CD14-positive monocyte (primary cell): ENCODE measurements around the gene NR4A1. TPM values are rescaled to one million over a fixed set of nuclear protein-coding genes. Genes with fewer than 3 reads are reported as not detected.

Experiments
- DNase-seq, 3 donors: peaks; one replicate each; pipeline ENCODE4 v3.0.0-alpha.2; 2011 to 2022
- H2AFZ ChIP-seq: 2 replicates; pipeline ENCODE4 v1.6.0; 2012; ENCODE audit warnings: mild to moderate bottlenecking, low read depth, low read length, inconsistent platforms; ENCODE audit not compliant: insufficient read depth, poor library complexity, severe bottlenecking
- H3K27ac ChIP-seq, 2 donors: 1 replicate in 1 of 2; 2 replicates in 1 of 2; pipeline ENCODE4 v1.5.1; 2012 to 2013; ENCODE audit warnings: low read length in 2 of 2, control low read depth in 1 of 2, inconsistent platforms in 1 of 2, low read depth in 1 of 2, mild to moderate bottlenecking in 1 of 2
- H3K27me3 ChIP-seq, 2 donors: one replicate each; pipeline versions ENCODE4 v1.6.0 to v1.6.1; 2011 to 2013; ENCODE audit warnings: low read length in 2 of 2; ENCODE audit not compliant: control insufficient read depth in 2 of 2, insufficient read depth in 2 of 2
- H3K36me3 ChIP-seq, 2 donors: replicated peaks in 1 of 2; 1 replicate in 1 of 2; 2 replicates in 1 of 2; pipeline versions ENCODE4 v1.5.1 to v1.6.1; 2012 to 2013; ENCODE audit warnings: low read length in 2 of 2, control low read depth in 1 of 2, inconsistent platforms in 1 of 2, mild to moderate bottlenecking in 1 of 2; ENCODE audit not compliant: insufficient read depth in 2 of 2, control insufficient read depth in 1 of 2
- H3K4me1 ChIP-seq, 2 donors: 1 replicate in 1 of 2; 2 replicates in 1 of 2; pipeline versions ENCODE4 v1.5.1 to v1.6.1; 2012 to 2013; ENCODE audit warnings: low read length in 2 of 2, control low read depth in 1 of 2, inconsistent platforms in 1 of 2, mild to moderate bottlenecking in 1 of 2, moderate library complexity in 1 of 2; ENCODE audit not compliant: insufficient read depth in 2 of 2, control insufficient read depth in 1 of 2
- H3K4me2 ChIP-seq: replicated peaks from 2 replicates; pipeline ENCODE3; 2012; ENCODE audit warnings: low read length, moderate library complexity, mild to moderate bottlenecking; ENCODE audit not compliant: poor library complexity, severe bottlenecking; ENCODE audit errors: extremely low read depth
- H3K4me3 ChIP-seq, 3 experiments: fragments of 200-600 bp in 1 of 3; sonication (generic) in 1 of 3; replicated peaks in 1 of 3; 1 replicate in 2 of 3; 2 replicates in 1 of 3; pipeline ENCODE4 v1.5.1; 2011 to 2013; ENCODE audit warnings: low read length in 3 of 3, mild to moderate bottlenecking in 3 of 3, control low read depth in 2 of 3, low read depth in 2 of 3, inconsistent platforms in 1 of 3, moderate library complexity in 1 of 3
- H3K79me2 ChIP-seq: 2 replicates; pipeline ENCODE4 v1.6.0; 2012; ENCODE audit warnings: mild to moderate bottlenecking, control low read depth, inconsistent platforms, low read length, moderate library complexity; ENCODE audit not compliant: insufficient read depth
- H3K9ac ChIP-seq: 2 replicates; pipeline ENCODE4 v1.6.0; 2017; ENCODE audit warnings: low read length, mild to moderate bottlenecking; ENCODE audit not compliant: insufficient read depth, poor library complexity, severe bottlenecking
- H3K9me3 ChIP-seq, 2 donors: replicated peaks in 1 of 2; 1 replicate in 1 of 2; 2 replicates in 1 of 2; pipeline versions ENCODE4 v1.5.1 to v1.6.1; 2012 to 2013; ENCODE audit warnings: low read length in 2 of 2, control low read depth in 1 of 2; ENCODE audit not compliant: control insufficient read depth in 1 of 2, insufficient read depth in 1 of 2
- H4K20me1 ChIP-seq: 2 replicates; pipeline ENCODE4 v1.6.0; 2012; ENCODE audit warnings: mild to moderate bottlenecking, low read length, control low read depth, moderate library complexity; ENCODE audit not compliant: insufficient read depth
- H3K27ac Mint-ChIP-seq, 7 donors: one replicate each; pipeline ENCODE4 v1.8.0; 2020; ENCODE audit warnings: mild to moderate bottlenecking in 7 of 7, mixed read lengths in 7 of 7, moderate library complexity in 6 of 7, inconsistent platforms in 2 of 7
- H3K27me3 Mint-ChIP-seq, 3 donors: one replicate each; pipeline ENCODE4 v1.8.0; 2021 to 2022; ENCODE audit warnings: low read depth in 3 of 3, mild to moderate bottlenecking in 3 of 3, mixed read lengths in 3 of 3, moderate library complexity in 3 of 3, inconsistent platforms in 1 of 3
- H3K36me3 Mint-ChIP-seq, 2 donors: one replicate each; pipeline ENCODE4 v1.8.0; 2020; ENCODE audit warnings: mixed read lengths in 2 of 2, inconsistent platforms in 1 of 2, mild to moderate bottlenecking in 1 of 2
- H3K4me1 Mint-ChIP-seq: one replicate; pipeline ENCODE4 v1.8.0; 2020; ENCODE audit warnings: mild to moderate bottlenecking, mixed read lengths
- H3K4me3 Mint-ChIP-seq, 2 donors: one replicate each; pipeline ENCODE4 v1.8.0; 2020; ENCODE audit warnings: mild to moderate bottlenecking in 2 of 2, mixed read lengths in 2 of 2, moderate library complexity in 1 of 2
- H3K9me3 Mint-ChIP-seq, 7 donors: one replicate each; pipeline ENCODE4 v1.8.0; 2020 to 2022; ENCODE audit warnings: mixed read lengths in 7 of 7, mild to moderate bottlenecking in 6 of 7, moderate library complexity in 6 of 7, inconsistent platforms in 2 of 7
- WGBS: methylation state at CpG from one replicate; pipeline ENCODE4 v1.1.5; 2013; ENCODE audit warnings: missing lambda C conversion rate; ENCODE audit not compliant: insufficient coverage; 5-methylcytosine and 5-hydroxymethylcytosine counted together
- intact Hi-C, 2 donors: fragments of 100-400 bp; cut with micrococcal nuclease; formaldehyde crosslinking; loops; one replicate each; pipeline versions ENCODE4 v1.15.0 to v1.15.1; 2023
- polyA plus RNA-seq, 3 donors: library from polyadenylated mRNA; depleted of rRNA in 1 of 3; unstranded in 2 of 3; stranded (reverse) in 1 of 3; fragments of 300-500 nt in 2 of 3; fragments of >200 nt in 1 of 3; fragmentation: Illumina TruSeq in 2 of 3; gene quantifications; 1 replicate in 2 of 3; 2 replicates in 1 of 3; pipeline ENCODE4 v1.2.3, GENCODE V29; 2012 to 2021
- TF ChIP-seq, protein P1 (sequence below): fragments of 200-600 bp; IDR thresholded peaks from one replicate; pipeline ENCODE4 v1.8.0; 2022; ENCODE audit warnings: antibody characterized with exemption, mild to moderate bottlenecking

Gene NR4A1
- polyA plus RNA-seq, 3 donors: 10.1 to 1,297 (median 41.4) TPM

DNA sequence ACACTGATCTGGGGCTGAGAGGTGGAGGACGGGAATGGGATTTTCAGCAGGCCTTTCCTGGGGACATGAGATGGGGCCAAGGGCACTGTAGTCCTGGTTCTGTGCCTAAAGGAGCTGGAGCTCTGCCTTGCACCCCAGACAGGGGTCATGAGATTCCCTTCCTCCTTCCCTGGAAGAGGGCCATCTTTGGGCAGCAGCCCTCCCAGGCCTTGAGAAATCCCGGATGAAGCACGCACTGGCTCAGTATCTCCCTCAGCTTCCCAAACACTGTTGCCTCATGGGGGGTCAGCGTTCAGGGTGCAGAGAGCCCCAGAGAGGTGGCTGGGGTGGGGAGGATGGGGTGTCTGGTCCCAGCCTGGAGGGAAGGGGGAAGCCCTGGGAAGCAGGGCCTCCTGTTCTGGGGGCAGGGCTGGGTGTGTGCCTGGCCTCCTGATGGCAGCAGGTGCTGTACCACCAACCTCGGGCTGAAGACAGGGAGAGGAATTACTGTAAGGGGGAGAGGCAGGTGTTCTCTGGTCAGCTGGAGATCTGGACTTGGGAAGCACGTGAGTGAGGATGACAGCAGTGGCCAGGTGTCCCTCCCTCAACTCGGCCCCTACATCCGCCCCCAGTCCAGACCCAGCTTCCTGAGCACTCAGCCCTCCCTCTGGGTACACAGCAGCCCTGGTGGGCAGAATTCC lies 8.4 kb upstream of the NR4A1 start:
- peaks cover 30 to 58% of the 10 kb centered on the region in 2 donors for H3K4me1 ChIP-seq
- Mint-ChIP-seq H3K4me1 (peaks cover 57% of the 10 kb centered on the region), H3K27ac (peak overlapping the region in 3 of 7 donors; percentile 13 to 62 (median 46)), H3K27me3 (peaks cover 15 to 29% (median 21%) of the 10 kb centered on the region in 3 donors), H3K9me3 (peaks cover 0 to 3% (median 0%) of the 10 kb centered on the region in 7 donors), H3K36me3 (peaks cover 4 to 15% of the 10 kb centered on the region in 2 donors), H3K4me3 (no peak overlapping the region)
- TF ChIP-seq, protein P1, sequence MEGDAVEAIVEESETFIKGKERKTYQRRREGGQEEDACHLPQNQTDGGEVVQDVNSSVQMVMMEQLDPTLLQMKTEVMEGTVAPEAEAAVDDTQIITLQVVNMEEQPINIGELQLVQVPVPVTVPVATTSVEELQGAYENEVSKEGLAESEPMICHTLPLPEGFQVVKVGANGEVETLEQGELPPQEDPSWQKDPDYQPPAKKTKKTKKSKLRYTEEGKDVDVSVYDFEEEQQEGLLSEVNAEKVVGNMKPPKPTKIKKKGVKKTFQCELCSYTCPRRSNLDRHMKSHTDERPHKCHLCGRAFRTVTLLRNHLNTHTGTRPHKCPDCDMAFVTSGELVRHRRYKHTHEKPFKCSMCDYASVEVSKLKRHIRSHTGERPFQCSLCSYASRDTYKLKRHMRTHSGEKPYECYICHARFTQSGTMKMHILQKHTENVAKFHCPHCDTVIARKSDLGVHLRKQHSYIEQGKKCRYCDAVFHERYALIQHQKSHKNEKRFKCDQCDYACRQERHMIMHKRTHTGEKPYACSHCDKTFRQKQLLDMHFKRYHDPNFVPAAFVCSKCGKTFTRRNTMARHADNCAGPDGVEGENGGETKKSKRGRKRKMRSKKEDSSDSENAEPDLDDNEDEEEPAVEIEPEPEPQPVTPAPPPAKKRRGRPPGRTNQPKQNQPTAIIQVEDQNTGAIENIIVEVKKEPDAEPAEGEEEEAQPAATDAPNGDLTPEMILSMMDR: no peak
- no peak overlapping the region for H3K9ac ChIP-seq
- intact Hi-C loops: no loop called here
- no peak overlapping the region for H3K4me3 ChIP-seq
- H2AFZ ChIP-seq: no peak overlapping the region
- no peaks in the 10 kb centered on the region for H3K79me2 ChIP-seq
- DNase-seq: no peak
- H3K36me3 ChIP-seq: no peaks in the 10 kb centered on the region
- H3K9me3 ChIP-seq: no peaks in the 10 kb centered on the region
- no peak overlapping the region for H3K27ac ChIP-seq
- H4K20me1 ChIP-seq: no peaks in the 10 kb centered on the region
- 100% methylated on average over 3 of the region's 8 CpGs for WGBS
- H3K27me3 ChIP-seq: peaks cover 0 to under 1% of the 10 kb centered on the region in 2 donors
- no peak overlapping the region for H3K4me2 ChIP-seq

DNA sequence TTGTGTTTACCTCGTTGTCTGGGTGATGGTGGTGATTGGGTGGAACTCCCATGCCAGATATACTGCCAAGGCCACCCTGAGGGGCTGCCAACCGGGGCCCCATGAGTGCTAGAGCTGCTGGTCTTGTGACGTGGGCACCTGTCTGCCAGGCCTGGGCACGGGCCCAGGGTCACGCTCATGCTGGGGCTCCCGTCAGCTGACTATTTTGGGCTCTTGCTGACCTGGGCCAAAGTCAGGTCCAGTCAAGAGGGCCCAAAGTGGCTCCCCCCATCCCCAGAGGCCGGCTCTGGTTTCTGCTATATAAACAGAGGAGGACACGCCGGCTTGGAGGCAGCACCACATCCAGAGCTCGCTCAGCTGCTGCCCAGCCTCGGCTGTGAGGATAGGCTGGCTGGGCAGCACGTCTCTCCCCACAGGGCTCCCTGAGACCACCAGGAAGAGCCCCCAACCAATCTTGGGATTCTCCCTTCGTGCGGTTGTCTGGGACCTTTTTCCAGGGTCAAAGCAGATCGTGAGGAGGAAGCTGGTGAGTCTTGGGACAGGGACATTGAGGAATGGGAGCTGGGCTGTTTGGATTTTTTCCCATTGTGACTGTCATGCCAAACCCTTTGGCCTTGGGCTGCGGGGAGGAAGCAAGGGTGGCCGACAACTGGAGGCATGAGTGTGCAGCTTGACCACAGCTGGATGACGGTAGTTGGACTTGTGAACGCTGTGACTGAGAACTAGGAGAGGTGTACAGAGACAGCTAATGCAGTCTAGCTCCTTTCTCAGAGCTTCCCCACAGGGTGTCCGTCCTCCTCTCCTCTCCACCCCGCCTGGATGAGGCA lies 7.6 kb upstream of the NR4A1 start:
- no peak overlapping the region for H3K27ac ChIP-seq

More for the DNA sequence above, 7.6 kb upstream of the NR4A1 start:
- H3K27me3 Mint-ChIP-seq: peaks cover 7 to 24% (median 16%) of the 10 kb centered on the region in 3 donors
- peak overlapping the region in 4 of 7 donors; percentile 8 to 77 (median 40) for H3K27ac Mint-ChIP-seq
- H3K4me1 Mint-ChIP-seq: peaks cover 55% of the 10 kb centered on the region
- no peaks in the 10 kb centered on the region for H3K9me3 Mint-ChIP-seq
- 88% methylated on average over 17 of the region's 21 CpGs for whole genome bisulfite sequencing
- Histone ChIP-seq H4K20me1 (no peaks in the 10 kb centered on the region), H3K36me3 (no peaks in the 10 kb centered on the region), H3K79me2 (no peaks in the 10 kb centered on the region), H3K4me2 (no peak overlapping the region), H3K4me3 (no peak overlapping the region), H3K4me1 (peaks cover 26 to 56% of the 10 kb centered on the region in 2 donors), H3K9ac (no peak overlapping the region), H3K9me3 (no peaks in the 10 kb centered on the region), H2AFZ (no peak overlapping the region), H3K27me3 (no peaks in the 10 kb centered on the region)
- H3K36me3 Mint-ChIP-seq: peaks cover 4 to 10% of the 10 kb centered on the region in 2 donors
- no peak overlapping the region for H3K4me3 Mint-ChIP-seq
- no peak for DNase-seq
- TF ChIP-seq, protein P1: no peak
- intact Hi-C loops: no loop called here
